Neutrophil (primary cell): Measurements from ENCODE around the gene SNRNP35.
"Not testable (repeated sequence)": the region's sequence is repeated elsewhere in the genome, so short reads cannot be mapped to it uniquely, and the experiment has no call there.

Source experiments
- H3K27ac ChIP-seq: fragments of 200-600 bp; sonication (generic); 2 replicates; pipeline ENCODE4 v1.5.1; 2016; ENCODE audit warnings: mild to moderate bottlenecking, moderate library complexity
- H3K27me3 ChIP-seq: fragments of 200-600 bp; sonication (generic); 2 replicates; pipeline ENCODE4 v1.6.0; 2016; ENCODE audit warnings: mild to moderate bottlenecking
- H3K36me3 ChIP-seq: fragments of 200-600 bp; sonication (generic); 2 replicates; pipeline ENCODE4 v1.5.1; 2017
- H3K4me1 ChIP-seq, 2 experiments: fragments of 200-600 bp in 1 of 2; sonication (generic) in 1 of 2; 1 replicate in 1 of 2; 2 replicates in 1 of 2; pipeline versions ENCODE4 v1.5.1 to v1.6.1; 2013 to 2016; ENCODE audit warnings: low read depth in 1 of 2, low read length in 1 of 2, mild to moderate bottlenecking in 1 of 2, moderate library complexity in 1 of 2; ENCODE audit not compliant: control insufficient read depth in 1 of 2, insufficient read depth in 1 of 2
- H3K4me3 ChIP-seq, 2 experiments: fragments of 200-600 bp in 1 of 2; sonication (generic) in 1 of 2; 1 replicate in 1 of 2; 2 replicates in 1 of 2; pipeline ENCODE4 v1.5.1; 2013 to 2016; ENCODE audit warnings: low read depth in 1 of 2, low read length in 1 of 2, mild to moderate bottlenecking in 1 of 2, moderate library complexity in 1 of 2
- H3K9me3 ChIP-seq: fragments of 200-600 bp; sonication (generic); 2 replicates; pipeline ENCODE4 v1.5.1; 2016
- TF ChIP-seq, protein P1 (sequence below): fragments of 200-600 bp; sonication (generic); IDR thresholded peaks from 2 replicates; pipeline ENCODE4 v1.5.1; 2016; ENCODE audit warnings: antibody characterized with exemption

SNRNP35 gene

DNA sequence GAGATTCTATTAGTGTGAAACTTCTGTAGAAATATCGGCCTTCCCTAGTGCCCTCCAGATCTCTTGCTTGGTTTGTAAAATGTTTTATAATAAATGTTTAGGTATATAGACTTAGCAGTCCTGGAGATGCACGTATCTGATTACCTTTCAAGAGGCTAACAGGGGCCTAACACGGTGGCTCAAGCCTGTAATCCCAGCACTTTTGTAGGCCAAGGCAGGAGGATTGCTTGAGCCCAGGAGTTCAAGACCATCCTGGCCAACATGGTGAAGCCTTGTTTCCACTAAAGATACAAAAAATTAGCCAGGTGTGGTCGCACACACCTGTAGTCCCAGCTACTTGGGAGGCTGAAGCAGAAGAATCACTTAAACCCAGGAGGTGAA, 11.6 kb upstream of the SNRNP35 start:
- no peaks in the 10 kb centered on the region for H3K27me3 ChIP-seq
- H3K27ac ChIP-seq = peak overlapping the region; percentile 85
- peaks cover 64 to 68% of the 10 kb centered on the region in 2 experiments for H3K4me1 ChIP-seq
- H3K36me3 ChIP-seq = no peaks in the 10 kb centered on the region
- TF ChIP-seq, protein P1, sequence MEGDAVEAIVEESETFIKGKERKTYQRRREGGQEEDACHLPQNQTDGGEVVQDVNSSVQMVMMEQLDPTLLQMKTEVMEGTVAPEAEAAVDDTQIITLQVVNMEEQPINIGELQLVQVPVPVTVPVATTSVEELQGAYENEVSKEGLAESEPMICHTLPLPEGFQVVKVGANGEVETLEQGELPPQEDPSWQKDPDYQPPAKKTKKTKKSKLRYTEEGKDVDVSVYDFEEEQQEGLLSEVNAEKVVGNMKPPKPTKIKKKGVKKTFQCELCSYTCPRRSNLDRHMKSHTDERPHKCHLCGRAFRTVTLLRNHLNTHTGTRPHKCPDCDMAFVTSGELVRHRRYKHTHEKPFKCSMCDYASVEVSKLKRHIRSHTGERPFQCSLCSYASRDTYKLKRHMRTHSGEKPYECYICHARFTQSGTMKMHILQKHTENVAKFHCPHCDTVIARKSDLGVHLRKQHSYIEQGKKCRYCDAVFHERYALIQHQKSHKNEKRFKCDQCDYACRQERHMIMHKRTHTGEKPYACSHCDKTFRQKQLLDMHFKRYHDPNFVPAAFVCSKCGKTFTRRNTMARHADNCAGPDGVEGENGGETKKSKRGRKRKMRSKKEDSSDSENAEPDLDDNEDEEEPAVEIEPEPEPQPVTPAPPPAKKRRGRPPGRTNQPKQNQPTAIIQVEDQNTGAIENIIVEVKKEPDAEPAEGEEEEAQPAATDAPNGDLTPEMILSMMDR = no peak
- H3K9me3 ChIP-seq = no peaks in the 10 kb centered on the region
- H3K4me3 ChIP-seq = peak overlapping the region; percentile 3 to 26

DNA sequence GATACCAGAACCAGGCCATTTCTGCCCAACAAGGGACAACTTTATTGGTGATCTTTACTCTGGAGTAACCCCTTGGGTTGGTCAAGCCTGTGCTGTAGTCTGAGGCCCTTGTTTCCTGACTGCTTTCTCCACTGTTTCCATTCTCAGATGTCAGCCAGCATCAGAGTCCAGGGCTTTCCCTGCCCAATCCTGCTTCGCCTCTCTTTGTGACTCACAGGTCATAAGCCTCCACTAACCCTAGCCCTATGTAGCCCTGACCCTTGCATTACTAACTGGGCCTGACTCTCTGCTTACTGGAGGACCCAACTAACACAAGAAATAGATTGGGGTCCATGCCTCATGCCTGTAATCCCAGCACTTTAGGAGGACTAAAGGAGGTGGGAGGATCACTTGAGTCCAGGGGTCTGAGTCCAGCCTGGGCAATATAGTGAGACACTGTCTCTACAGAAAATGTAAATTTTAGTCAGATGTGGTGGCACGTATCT, 8.6 kb upstream of the SNRNP35 start:
- Histone ChIP-seq H3K27me3 (no peaks in the 10 kb centered on the region), H3K36me3 (no peaks in the 10 kb centered on the region), H3K27ac (peak overlapping the region; percentile 94), H3K9me3 (no peaks in the 10 kb centered on the region), H3K4me1 (peaks cover 48 to 54% of the 10 kb centered on the region in 2 experiments), H3K4me3 (peak overlapping the region; percentile 55 to 58)
- TF ChIP-seq, protein P1 = no peak

GRCh38 chr12:123449856-123450255, 8.1 kb upstream of the SNRNP35 start:
- Histone ChIP-seq H3K4me3 (no peak overlapping the region), H3K36me3 (no peaks in the 10 kb centered on the region), H3K27me3 (no peaks in the 10 kb centered on the region), H3K4me1 (peaks cover 42 to 48% of the 10 kb centered on the region in 2 experiments), H3K27ac (peak overlapping the region; percentile 94), H3K9me3 (no peaks in the 10 kb centered on the region)
- TF ChIP-seq, protein P1 = no peak

- Histone ChIP-seq H3K4me3 (no peak overlapping the region), H3K36me3 (no peaks in the 10 kb centered on the region), H3K27me3 (no peaks in the 10 kb centered on the region), H3K4me1 (peaks cover 34 to 40% of the 10 kb centered on the region in 2 experiments), H3K27ac (peak overlapping the region; percentile 94), H3K9me3 (no peaks in the 10 kb centered on the region)
- TF ChIP-seq, protein P1 = no peak
Observed at GRCh38 chr12:123450636-123451035, 7.3 kb upstream of the SNRNP35 start.

DNA sequence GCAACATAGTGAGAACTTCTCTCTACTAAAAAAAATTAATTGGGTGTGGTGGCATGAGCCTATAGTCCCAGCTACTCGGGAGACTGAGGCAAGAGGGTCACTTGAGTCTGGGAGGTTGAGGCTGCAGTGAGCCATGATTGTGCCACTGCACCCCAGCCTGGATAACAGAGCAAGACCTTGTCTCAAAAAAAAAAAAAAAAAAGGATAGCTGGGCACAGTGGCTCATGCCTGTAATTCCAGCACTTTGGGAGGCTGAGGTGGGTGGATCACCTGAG, 5.7 kb upstream of the SNRNP35 start:
- H3K9me3 ChIP-seq, H3K36me3 ChIP-seq, H3K27me3 ChIP-seq, H3K4me3 ChIP-seq: not testable (repeated sequence)
- Histone ChIP-seq H3K27ac (peak overlapping the region; percentile 16), H3K4me1 (peaks cover 19 to 25% of the 10 kb centered on the region in 2 experiments)

- no peak overlapping the region for H3K4me3 ChIP-seq
- H3K36me3 ChIP-seq = no peaks in the 10 kb centered on the region
- TF ChIP-seq, protein P1 = no peak
- no peak overlapping the region for H3K27ac ChIP-seq
- no peaks in the 10 kb centered on the region for H3K9me3 ChIP-seq
- H3K4me1 ChIP-seq = peaks cover 11 to 16% of the 10 kb centered on the region in 2 experiments
- no peaks in the 10 kb centered on the region for H3K27me3 ChIP-seq
Observed at GRCh38 chr12:123453165-123453564, 4.8 kb upstream of the SNRNP35 start.

DNA sequence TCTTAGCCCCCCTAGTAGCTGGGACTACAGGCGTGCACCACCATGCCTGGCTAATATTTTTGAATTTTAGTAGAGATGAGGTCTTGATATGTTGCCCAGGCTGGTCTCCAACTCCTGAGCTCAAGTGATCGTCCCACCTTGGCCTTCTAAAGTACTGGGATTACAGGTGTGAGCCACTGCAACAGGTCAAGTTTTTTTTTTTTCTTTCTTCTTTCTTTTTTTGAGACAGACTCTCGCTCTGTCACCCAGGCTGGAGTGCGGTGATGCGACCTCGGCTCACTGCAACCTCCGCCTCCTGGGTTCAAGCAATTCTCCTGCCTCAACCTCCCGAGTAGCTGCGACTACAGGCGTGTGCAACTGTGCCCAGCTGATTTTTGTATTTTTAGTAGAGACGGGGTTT, 5.2 kb downstream of the SNRNP35 start:
- Histone ChIP-seq H3K4me1 (peaks cover 13 to 15% of the 10 kb centered on the region in 2 experiments), H3K36me3 (peaks cover 32% of the 10 kb centered on the region)
- not testable (repeated sequence) for H3K27ac ChIP-seq, H3K4me3 ChIP-seq, H3K9me3 ChIP-seq, H3K27me3 ChIP-seq
